Suprapubic skin (tissue), 4 donors: ENCODE data around the gene KCTD5.
"Not testable (repeated sequence)": the region's sequence is repeated elsewhere in the genome, so short reads cannot be mapped to it uniquely, and the experiment has no call there.

Experiments
- POLR2A ChIP-seq, 2 donors: fragments of 450-650 bp; IDR thresholded peaks; one replicate each; pipeline ENCODE4 v1.6.1; 2017; ENCODE audit warnings: antibody characterized with exemption in 2 of 2, mild to moderate bottlenecking in 2 of 2, moderate library complexity in 2 of 2
- POLR2AphosphoS5 ChIP-seq, 3 donors: sonication (generic); formaldehyde crosslinking; IDR thresholded peaks; one replicate each; pipeline ENCODE4 v1.6.1; 2017; ENCODE audit warnings: antibody characterized with exemption in 3 of 3

- not testable (repeated sequence) for TF ChIP-seq POLR2AphosphoS5, POLR2A (IDR thresholded peaks at IDR 0.05)
These were observed 11.1 kb upstream of the KCTD5 start for GRCh38 chr16:2671193-2671592.
